ENCODE measurements around the gene OR10H1.
"Not testable (repeated sequence)": the region's sequence is repeated elsewhere in the genome, so short reads cannot be mapped to it uniquely, and the experiment has no call there.

Gene OR10H1

GRCh38 chr19:15838351-15838750 lies 22.9 kb upstream of the OR10H1 start:
- no peak for FAIRE-seq
- no peak for DNase-seq (ENCODE audit: insufficient read length)
- TF ChIP-seq POLR2AphosphoS5 (IDR thresholded peaks at IDR 0.05; ENCODE audit: low read depth, low read length) (no peak), TAF1 (IDR thresholded peaks at IDR 0.05; ENCODE audit: borderline replicate concordance, low read depth, low read length) (no peak), POLR2A (IDR thresholded peaks at IDR 0.05; ENCODE audit: low read depth, low read length) (no peak)

GRCh38 chr19:15837221-15837731 lies 21.8 kb upstream of the OR10H1 start:
- no peak for TF ChIP-seq POLR2AphosphoS5 (IDR thresholded peaks at IDR 0.05; ENCODE audit: low read depth, low read length)
- TF ChIP-seq POLR2A (IDR thresholded peaks at IDR 0.05; ENCODE audit: low read depth, low read length), result no peak
- TF ChIP-seq TAF1 (IDR thresholded peaks at IDR 0.05; ENCODE audit: borderline replicate concordance, low read depth, low read length), result no peak
- DNase-seq (ENCODE audit: insufficient read length) (no peak), FAIRE-seq (no peak)

GRCh38 chr19:15836330-15837220 lies 21.1 kb upstream of the OR10H1 start:
- peak; percentile 87 for FAIRE-seq
- peak; percentile 82 for DNase-seq (ENCODE audit: insufficient read length)
- TF ChIP-seq POLR2A (IDR thresholded peaks at IDR 0.05; ENCODE audit: low read depth, low read length) (peak; percentile 90), POLR2AphosphoS5 (IDR thresholded peaks at IDR 0.05; ENCODE audit: low read depth, low read length) (peak; percentile 63; the same call in 1 of the 2 replicates), TAF1 (IDR thresholded peaks at IDR 0.05; ENCODE audit: borderline replicate concordance, low read depth, low read length) (peak; percentile 58; the same call in 1 of the 2 replicates)

DNA sequence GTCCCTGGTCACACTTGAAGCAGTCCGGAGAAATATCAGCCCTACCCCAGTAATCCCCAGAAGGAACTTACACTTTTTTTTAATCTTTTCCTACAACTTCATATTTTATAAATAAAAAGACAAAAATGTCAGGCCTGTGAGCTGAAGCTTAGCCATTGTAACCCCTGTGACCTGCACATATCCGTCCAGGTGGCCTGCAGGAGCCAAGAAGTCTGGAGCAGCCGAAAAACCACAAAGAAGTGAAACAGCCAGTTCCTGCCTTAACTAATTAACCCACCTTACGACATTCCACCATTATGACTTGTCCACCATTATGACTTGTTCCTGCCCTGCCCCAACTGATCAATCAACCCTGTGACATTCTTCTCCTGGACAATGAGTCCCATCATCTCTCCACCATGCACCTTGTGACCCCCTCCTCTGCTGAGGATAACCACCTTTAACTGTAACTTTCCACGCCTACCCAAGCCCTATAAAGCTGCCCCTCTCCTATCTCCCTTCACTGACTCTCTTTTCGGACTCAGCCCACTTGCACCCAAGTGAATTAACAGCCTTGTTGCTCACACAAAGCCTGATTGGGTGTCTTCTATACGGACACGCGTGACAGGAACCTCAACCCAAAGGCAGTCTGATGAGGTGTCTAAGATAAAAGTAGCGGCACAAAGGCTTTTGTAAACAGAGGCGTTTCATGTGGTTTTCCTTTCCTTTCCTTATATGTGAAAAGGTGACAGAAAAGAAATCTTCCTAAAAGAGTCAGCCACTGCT lies 20.3 kb upstream of the OR10H1 start:
- DNase-seq (ENCODE audit: insufficient read length); FAIRE-seq: not testable (repeated sequence)

- not testable (repeated sequence) for FAIRE-seq; DNase-seq (ENCODE audit: insufficient read length)
Observed at GRCh38 chr19:15834232-15834631, 18.8 kb upstream of the OR10H1 start.

DNA sequence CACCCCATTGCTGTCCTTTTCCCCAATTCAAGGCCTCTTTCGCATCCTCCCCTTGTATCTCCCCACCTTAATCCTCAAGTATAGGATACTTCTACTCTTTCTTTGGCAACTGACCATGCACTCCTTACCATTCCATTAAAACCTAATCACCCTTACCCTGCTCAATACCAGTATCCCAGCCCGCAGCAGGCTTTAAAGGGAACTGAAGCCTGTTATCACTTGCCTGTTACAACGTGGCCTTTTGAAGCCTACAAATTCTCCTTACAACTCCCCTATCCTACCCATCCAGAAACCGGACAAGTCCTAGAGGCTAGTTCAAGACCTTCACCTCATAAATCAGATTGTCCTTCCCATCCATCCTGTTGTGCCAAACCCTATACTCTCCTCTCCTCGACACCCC lies 16.2 kb upstream of the OR10H1 start:
- no peak for TF ChIP-seq POLR2AphosphoS5 (IDR thresholded peaks at IDR 0.05; ENCODE audit: low read depth, low read length)
- TF ChIP-seq TAF1 (IDR thresholded peaks at IDR 0.05; ENCODE audit: borderline replicate concordance, low read depth, low read length), result no peak
- TF ChIP-seq POLR2A (IDR thresholded peaks at IDR 0.05; ENCODE audit: low read depth, low read length), result no peak
- FAIRE-seq (no peak), DNase-seq (ENCODE audit: insufficient read length) (no peak)

GRCh38 chr19:15829786-15830185 lies 14.3 kb upstream of the OR10H1 start:
- FAIRE-seq (no peak), DNase-seq (ENCODE audit: insufficient read length) (no peak)
- TF ChIP-seq TAF1 (IDR thresholded peaks at IDR 0.05; ENCODE audit: borderline replicate concordance, low read depth, low read length) (no peak), POLR2AphosphoS5 (IDR thresholded peaks at IDR 0.05; ENCODE audit: low read depth, low read length) (no peak), POLR2A (IDR thresholded peaks at IDR 0.05; ENCODE audit: low read depth, low read length) (no peak)

DNA sequence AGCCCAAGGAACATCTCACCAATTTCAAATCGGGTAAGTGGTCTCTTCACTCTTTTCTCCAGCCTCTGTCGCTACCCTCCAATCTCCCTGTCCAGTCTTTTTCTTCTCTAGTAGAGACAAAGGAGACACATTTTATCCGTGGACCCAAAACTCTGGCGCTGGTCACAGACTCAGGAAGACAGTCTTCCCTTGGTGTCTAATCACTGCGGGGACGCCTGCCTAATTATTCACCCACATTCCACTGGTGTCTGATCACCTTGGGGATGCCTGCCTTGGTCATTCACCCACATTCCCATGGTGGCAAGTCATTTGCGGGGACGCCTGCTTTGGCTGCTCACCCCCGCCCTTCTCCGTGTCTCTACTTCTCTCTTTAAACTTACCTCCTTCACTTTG lies 13.8 kb upstream of the OR10H1 start:
- no peak for FAIRE-seq

DNA sequence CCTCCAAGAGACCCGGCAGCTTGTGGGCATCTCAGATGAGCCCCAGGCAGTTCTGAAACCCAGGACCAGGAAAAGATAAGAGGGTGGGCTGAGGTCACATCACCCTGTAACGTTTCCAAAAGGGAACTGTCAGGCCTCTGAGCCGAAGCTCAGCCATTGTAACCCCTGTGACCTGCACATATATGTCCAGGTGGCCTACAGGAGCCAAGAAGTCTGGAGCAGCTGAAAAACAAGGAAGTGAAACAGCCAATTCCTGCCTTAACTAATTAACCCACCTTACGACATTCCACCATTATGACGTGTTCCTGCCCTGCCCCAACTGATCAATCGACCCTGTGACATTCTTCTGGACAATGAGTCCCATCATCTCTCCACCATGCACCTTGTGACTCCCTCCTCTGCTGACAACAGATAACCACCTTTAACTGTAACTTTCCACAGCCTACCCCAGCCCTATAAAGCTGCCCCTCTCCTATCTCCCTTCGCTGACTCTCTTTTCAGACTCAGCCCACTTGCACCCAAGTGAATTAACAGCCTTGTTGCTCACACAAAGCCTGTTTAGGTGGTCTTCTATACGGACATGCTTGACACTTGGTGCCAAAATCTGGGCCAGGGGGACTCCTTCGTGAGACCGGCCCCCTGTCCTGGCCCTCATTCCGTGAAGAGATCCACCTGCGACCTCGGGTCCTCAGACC lies 13.3 kb upstream of the OR10H1 start:
- FAIRE-seq; DNase-seq (ENCODE audit: insufficient read length): not testable (repeated sequence)

More for the DNA sequence above, 13.8 kb upstream of the OR10H1 start:
- TF ChIP-seq POLR2A (IDR thresholded peaks at IDR 0.05; ENCODE audit: low read depth, low read length) (no peak), POLR2AphosphoS5 (IDR thresholded peaks at IDR 0.05; ENCODE audit: low read depth, low read length) (no peak), TAF1 (IDR thresholded peaks at IDR 0.05; ENCODE audit: borderline replicate concordance, low read depth, low read length) (no peak)
- DNase-seq (ENCODE audit: insufficient read length), result no peak

- DNase-seq (ENCODE audit: insufficient read length), result no peak
- TF ChIP-seq TAF1 (IDR thresholded peaks at IDR 0.05; ENCODE audit: borderline replicate concordance, low read depth, low read length) (no peak), POLR2A (IDR thresholded peaks at IDR 0.05; ENCODE audit: low read depth, low read length) (no peak), POLR2AphosphoS5 (IDR thresholded peaks at IDR 0.05; ENCODE audit: low read depth, low read length) (no peak)
- FAIRE-seq, result no peak
Observed at GRCh38 chr19:15828121-15828610, 12.7 kb upstream of the OR10H1 start.

DNA sequence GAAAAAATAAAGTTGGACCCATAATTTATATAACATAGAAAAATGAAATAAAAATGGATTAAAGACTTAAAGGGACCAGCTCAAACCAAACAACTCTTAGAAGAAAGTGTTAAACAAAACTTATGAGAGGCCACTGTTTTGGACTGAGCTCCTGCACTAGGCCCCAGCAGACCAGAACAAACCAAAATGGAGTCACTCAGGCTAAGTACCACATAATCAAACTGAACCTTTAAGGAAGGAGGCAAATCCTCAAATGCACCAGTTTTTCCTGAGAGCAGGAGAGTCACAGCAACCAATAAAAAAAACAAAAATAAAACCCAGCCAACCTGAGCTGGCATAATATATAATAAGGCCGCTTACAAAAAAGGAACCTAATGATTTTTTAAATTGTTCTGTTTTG lies 10.3 kb upstream of the OR10H1 start:
- no peak for TF ChIP-seq POLR2AphosphoS5 (IDR thresholded peaks at IDR 0.05; ENCODE audit: low read depth, low read length)
- no peak for TF ChIP-seq TAF1 (IDR thresholded peaks at IDR 0.05; ENCODE audit: borderline replicate concordance, low read depth, low read length)
- no peak for TF ChIP-seq POLR2A (IDR thresholded peaks at IDR 0.05; ENCODE audit: low read depth, low read length)
- FAIRE-seq, result no peak
- no peak for DNase-seq (ENCODE audit: insufficient read length)
